H9 (cell line): ENCODE results near the gene CYP19A1. TPM values are rescaled to one million over a fixed set of nuclear protein-coding genes. Genes with fewer than 3 reads are reported as not detected.

Experiments used
- DNase-seq: peaks from one replicate; pipeline ENCODE4 v3.0.0-alpha.2; 2017
- H2AFZ ChIP-seq: one replicate; pipeline ENCODE4 v1.6.1; 2013; ENCODE audit warnings: mild to moderate bottlenecking, low read length, control low read depth, moderate library complexity
- H2AK5ac ChIP-seq: 2 replicates; pipeline ENCODE4 v1.6.1; 2013; ENCODE audit warnings: low read length, control low read depth, mixed read lengths; ENCODE audit not compliant: insufficient read length
- H2BK120ac ChIP-seq: one replicate; pipeline ENCODE4 v1.6.1; 2013; ENCODE audit warnings: low read depth, mild to moderate bottlenecking, low read length, control low read depth, inconsistent platforms; ENCODE audit not compliant: poor library complexity, severe bottlenecking
- H2BK12ac ChIP-seq: 2 replicates; pipeline ENCODE4 v1.6.1; 2013; ENCODE audit warnings: low read length, control low read depth, mixed read lengths, low read depth; ENCODE audit not compliant: insufficient read length
- H2BK15ac ChIP-seq: 2 replicates; pipeline ENCODE4 v1.6.1; 2013; ENCODE audit warnings: low read depth, low read length, control low read depth
- H2BK20ac ChIP-seq: one replicate; pipeline ENCODE4 v1.6.1; 2013; ENCODE audit warnings: low read depth, mild to moderate bottlenecking, low read length, control low read depth, inconsistent platforms; ENCODE audit not compliant: poor library complexity, severe bottlenecking
- H2BK5ac ChIP-seq: 2 replicates; pipeline ENCODE4 v1.6.1; 2013; ENCODE audit warnings: low read length, control low read depth, mixed read lengths; ENCODE audit not compliant: insufficient read length
- H3K14ac ChIP-seq: 2 replicates; pipeline ENCODE4 v1.6.1; 2013; ENCODE audit warnings: low read length, control low read depth; ENCODE audit not compliant: insufficient read depth
- H3K18ac ChIP-seq: 2 replicates; pipeline ENCODE4 v1.6.1; 2013; ENCODE audit warnings: low read depth, mild to moderate bottlenecking, mixed read lengths, low read length, control low read depth; ENCODE audit not compliant: insufficient read length
- H3K23ac ChIP-seq: 2 replicates; pipeline ENCODE4 v1.6.1; 2013; ENCODE audit warnings: low read length, control low read depth, mixed read lengths, low read depth; ENCODE audit not compliant: insufficient read length
- H3K23me2 ChIP-seq: 2 replicates; pipeline ENCODE4 v1.6.1; 2013; ENCODE audit warnings: low read depth, mild to moderate bottlenecking, mixed read lengths, low read length, control low read depth; ENCODE audit not compliant: insufficient read length, poor library complexity, severe bottlenecking
- H3K27ac ChIP-seq: 2 replicates; pipeline ENCODE4 v1.5.1; 2013; ENCODE audit warnings: low read length, control low read depth, mixed read lengths, low read depth; ENCODE audit not compliant: insufficient read length
- H3K27me3 ChIP-seq: 2 replicates; pipeline ENCODE4 v1.6.1; 2013; ENCODE audit warnings: low read length, control low read depth, inconsistent platforms; ENCODE audit not compliant: insufficient read depth
- H3K4ac ChIP-seq: 2 replicates; pipeline ENCODE4 v1.6.1; 2013; ENCODE audit warnings: low read depth, mild to moderate bottlenecking, control low read depth, inconsistent platforms, low read length, moderate library complexity
- H3K4me1 ChIP-seq: 2 replicates; pipeline ENCODE4 v1.6.1; 2013; ENCODE audit warnings: low read length, control low read depth, inconsistent platforms; ENCODE audit not compliant: insufficient read depth
- H3K4me2 ChIP-seq: 2 replicates; pipeline ENCODE4 v1.6.1; 2013; ENCODE audit warnings: low read length, control low read depth, mixed read lengths; ENCODE audit not compliant: insufficient read length, insufficient read depth
- H3K56ac ChIP-seq: 2 replicates; pipeline ENCODE4 v1.6.1; 2013; ENCODE audit warnings: low read depth, mild to moderate bottlenecking, mixed read lengths, low read length, control low read depth; ENCODE audit not compliant: insufficient read length
- H3K79me1 ChIP-seq: 2 replicates; pipeline ENCODE4 v1.6.1; 2013; ENCODE audit warnings: low read depth, mild to moderate bottlenecking, moderate library complexity, low read length, control low read depth, inconsistent platforms; ENCODE audit not compliant: insufficient read depth, poor library complexity, severe bottlenecking
- H3K79me2 ChIP-seq: 2 replicates; pipeline ENCODE4 v1.6.1; 2013; ENCODE audit warnings: low read length, control low read depth, inconsistent platforms; ENCODE audit not compliant: insufficient read depth
- H3K9ac ChIP-seq: 2 replicates; pipeline ENCODE4 v1.6.1; 2013; ENCODE audit warnings: low read length, control low read depth, mixed read lengths; ENCODE audit not compliant: insufficient read length; ENCODE audit errors: extremely low read depth
- H3K9me3 ChIP-seq: one replicate; pipeline ENCODE4 v1.6.1; 2013; ENCODE audit warnings: low read depth, low read length, inconsistent platforms; ENCODE audit not compliant: control insufficient read depth
- H3T11ph ChIP-seq: one replicate; pipeline ENCODE4 v1.6.1; 2013; ENCODE audit warnings: mild to moderate bottlenecking, low read length, control low read depth, inconsistent platforms
- H4K20me1 ChIP-seq: one replicate; pipeline ENCODE4 v1.6.1; 2013; ENCODE audit not compliant: control insufficient read depth, insufficient read length, insufficient read depth
- H4K5ac ChIP-seq: 2 replicates; pipeline ENCODE4 v1.6.1; 2013; ENCODE audit warnings: low read depth, mild to moderate bottlenecking, mixed read lengths, low read length, control low read depth; ENCODE audit not compliant: insufficient read length
- H4K8ac ChIP-seq: replicated peaks from 2 replicates; pipeline ENCODE4 v1.6.1; 2013; ENCODE audit warnings: low read length, control low read depth, mixed read lengths, low read depth; ENCODE audit not compliant: insufficient read length
- H4K91ac ChIP-seq: 2 replicates; pipeline ENCODE4 v1.6.1; 2013; ENCODE audit warnings: low read depth, mild to moderate bottlenecking, moderate library complexity, mixed read lengths, low read length, control low read depth; ENCODE audit not compliant: insufficient read length
- H3K27ac Mint-ChIP-seq, 3 experiments: 2 replicates in 2 of 3; 3 replicates in 1 of 3; pipeline ENCODE4 v1.8.0; 2020 to 2021; ENCODE audit warnings: mixed read lengths in 3 of 3, mild to moderate bottlenecking in 1 of 3, moderate library complexity in 1 of 3
- H3K27me3 Mint-ChIP-seq: 2 replicates; pipeline ENCODE4 v1.8.0; 2021; ENCODE audit warnings: low read depth, mild to moderate bottlenecking, moderate library complexity, mixed read lengths
- H3K36me3 Mint-ChIP-seq, 3 experiments: 2 replicates in 2 of 3; 3 replicates in 1 of 3; pipeline ENCODE4 v1.8.0; 2020 to 2021; ENCODE audit warnings: low read depth in 3 of 3, mixed read lengths in 3 of 3; ENCODE audit not compliant: insufficient read depth in 1 of 3
- H3K4me1 Mint-ChIP-seq, 2 experiments: 2 replicates each; pipeline ENCODE4 v1.8.0; 2020; ENCODE audit warnings: mixed read lengths in 2 of 2
- H3K4me3 Mint-ChIP-seq, 2 experiments: 2 replicates in 1 of 2; 3 replicates in 1 of 2; pipeline ENCODE4 v1.8.0; 2020 to 2021; ENCODE audit warnings: mild to moderate bottlenecking in 2 of 2, mixed read lengths in 2 of 2, moderate library complexity in 1 of 2
- H3K9me3 Mint-ChIP-seq, 2 experiments: 2 replicates in 1 of 2; 3 replicates in 1 of 2; pipeline ENCODE4 v1.8.0; 2020; ENCODE audit warnings: mild to moderate bottlenecking in 2 of 2, mixed read lengths in 2 of 2, moderate library complexity in 1 of 2
- WGBS: extraction: QIAGEN DNeasy Blood & Tissue Kit; methylation state at CpG from one replicate; pipeline ENCODE4 v1.1.7; 2013; ENCODE audit warnings: missing lambda C conversion rate, low lambda C conversion rate, mixed read lengths; ENCODE audit not compliant: insufficient read length; ENCODE audit errors: extremely low coverage; 5-methylcytosine and 5-hydroxymethylcytosine counted together
- total RNA-seq: library from RNA; stranded (reverse); gene quantifications from 2 replicates; pipeline ENCODE4 v1.2.1, GENCODE V29; 2021
- TF ChIP-seq, protein P1 (sequence below): fragments of 200-600 bp; sonication (generic); conservative IDR thresholded peaks from 3 replicates; pipeline ENCODE4 v1.8.0; 2021; ENCODE audit warnings: antibody characterized with exemption, mild to moderate bottlenecking

The CYP19A1 gene
- total RNA-seq, 1 experiment from 2014 or later = not detected

DNA sequence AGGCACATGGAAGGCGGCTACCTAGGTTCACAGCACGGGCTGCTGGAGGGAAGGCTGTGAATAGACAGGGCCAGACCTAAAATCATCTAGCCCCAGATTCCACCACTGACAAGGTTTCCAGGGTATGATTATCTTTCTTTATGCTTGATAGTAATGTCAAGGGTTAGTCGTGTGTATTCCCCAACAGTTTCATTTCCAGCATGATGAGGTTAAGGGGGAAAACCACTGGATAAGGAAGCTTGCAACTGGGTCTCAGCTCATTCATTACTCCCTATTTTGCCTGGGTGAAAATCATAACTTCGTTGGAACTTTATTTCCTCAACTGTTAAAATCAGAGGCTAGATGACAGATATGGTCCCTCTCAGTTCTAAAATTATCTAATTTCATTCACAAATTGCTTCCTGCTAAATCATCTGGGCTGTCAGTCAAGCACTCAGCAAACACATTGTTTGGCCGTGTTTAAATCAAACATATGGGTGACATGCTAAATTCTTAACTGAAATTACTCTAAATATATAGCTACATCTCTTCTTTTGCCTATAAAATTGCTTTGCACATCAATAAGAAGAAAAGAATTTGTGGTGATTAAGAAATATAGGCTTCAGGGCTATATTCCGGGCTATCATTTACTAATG, 111.7 kb downstream of the CYP19A1 start:
- TF ChIP-seq, protein P1, sequence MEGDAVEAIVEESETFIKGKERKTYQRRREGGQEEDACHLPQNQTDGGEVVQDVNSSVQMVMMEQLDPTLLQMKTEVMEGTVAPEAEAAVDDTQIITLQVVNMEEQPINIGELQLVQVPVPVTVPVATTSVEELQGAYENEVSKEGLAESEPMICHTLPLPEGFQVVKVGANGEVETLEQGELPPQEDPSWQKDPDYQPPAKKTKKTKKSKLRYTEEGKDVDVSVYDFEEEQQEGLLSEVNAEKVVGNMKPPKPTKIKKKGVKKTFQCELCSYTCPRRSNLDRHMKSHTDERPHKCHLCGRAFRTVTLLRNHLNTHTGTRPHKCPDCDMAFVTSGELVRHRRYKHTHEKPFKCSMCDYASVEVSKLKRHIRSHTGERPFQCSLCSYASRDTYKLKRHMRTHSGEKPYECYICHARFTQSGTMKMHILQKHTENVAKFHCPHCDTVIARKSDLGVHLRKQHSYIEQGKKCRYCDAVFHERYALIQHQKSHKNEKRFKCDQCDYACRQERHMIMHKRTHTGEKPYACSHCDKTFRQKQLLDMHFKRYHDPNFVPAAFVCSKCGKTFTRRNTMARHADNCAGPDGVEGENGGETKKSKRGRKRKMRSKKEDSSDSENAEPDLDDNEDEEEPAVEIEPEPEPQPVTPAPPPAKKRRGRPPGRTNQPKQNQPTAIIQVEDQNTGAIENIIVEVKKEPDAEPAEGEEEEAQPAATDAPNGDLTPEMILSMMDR = no peak
- H3K27me3 Mint-ChIP-seq = no peaks in the 10 kb centered on the region
- Histone ChIP-seq H4K5ac (no peak overlapping the region), H4K8ac (no peak overlapping the region), H2AK5ac (no peak overlapping the region), H3K4me2 (no peak overlapping the region), H3K14ac (no peak overlapping the region), H3K27ac (no peak overlapping the region), H2BK15ac (no peak overlapping the region), H3K9ac (no peak overlapping the region), H4K91ac (no peak overlapping the region), H3T11ph (no peak overlapping the region), H3K4me1 (peaks cover 8% of the 10 kb centered on the region; the same call in 1 of the 2 replicates), H3K18ac (no peak overlapping the region), H3K9me3 (no peaks in the 10 kb centered on the region), H3K23ac (no peak overlapping the region), H3K56ac (no peak overlapping the region), H4K20me1 (no peaks in the 10 kb centered on the region), H3K27me3 (no peaks in the 10 kb centered on the region), H2BK12ac (no peak overlapping the region), H2BK5ac (no peak overlapping the region), H2AFZ (no peak overlapping the region), H2BK20ac (no peak overlapping the region), H3K79me2 (no peaks in the 10 kb centered on the region), H3K23me2 (no peaks in the 10 kb centered on the region), H2BK120ac (no peak overlapping the region), H3K79me1 (no peaks in the 10 kb centered on the region), H3K4ac (no peak overlapping the region)
- DNase-seq = no peak
- no peaks in the 10 kb centered on the region; a peak in 1 of 7 replicates for H3K36me3 Mint-ChIP-seq
- H3K27ac Mint-ChIP-seq = no peak overlapping the region
- WGBS = no CpG with 5 or more reads among the region's 6 CpGs
- H3K4me3 Mint-ChIP-seq = no peak overlapping the region
- H3K9me3 Mint-ChIP-seq = no peaks in the 10 kb centered on the region
- peaks cover 6 to 10% of the 10 kb centered on the region in 2 experiments; a peak in 3 of 4 replicates for H3K4me1 Mint-ChIP-seq
